Gastroesophageal sphincter (tissue), 3 donors: ENCODE data around the gene PSMC3.

Experiments
- EP300 ChIP-seq: sonication (generic); formaldehyde crosslinking; IDR thresholded peaks from one replicate; pipeline ENCODE4 v1.6.1; 2017; ENCODE audit warnings: antibody characterized with exemption, mild to moderate bottlenecking
- POLR2A ChIP-seq, 2 donors: fragments of 450-650 bp; IDR thresholded peaks; one replicate each; pipeline ENCODE4 v1.6.1; 2017; ENCODE audit warnings: antibody characterized with exemption in 2 of 2, mild to moderate bottlenecking in 2 of 2, moderate library complexity in 1 of 2
- POLR2AphosphoS5 ChIP-seq: sonication (generic); formaldehyde crosslinking; IDR thresholded peaks from one replicate; pipeline ENCODE4 v1.6.1; 2017; ENCODE audit warnings: antibody characterized with exemption
- TF ChIP-seq, protein P1 (sequence below), 4 experiments: fragments of 200-600 bp in 2 of 4; fragments of 450-650 bp in 2 of 4; sonication (generic) in 1 of 4; IDR thresholded peaks; one replicate each; pipeline ENCODE4 v1.5.1; 2017 to 2019; ENCODE audit warnings: antibody characterized with exemption in 4 of 4, mild to moderate bottlenecking in 2 of 4, moderate library complexity in 2 of 4

DNA sequence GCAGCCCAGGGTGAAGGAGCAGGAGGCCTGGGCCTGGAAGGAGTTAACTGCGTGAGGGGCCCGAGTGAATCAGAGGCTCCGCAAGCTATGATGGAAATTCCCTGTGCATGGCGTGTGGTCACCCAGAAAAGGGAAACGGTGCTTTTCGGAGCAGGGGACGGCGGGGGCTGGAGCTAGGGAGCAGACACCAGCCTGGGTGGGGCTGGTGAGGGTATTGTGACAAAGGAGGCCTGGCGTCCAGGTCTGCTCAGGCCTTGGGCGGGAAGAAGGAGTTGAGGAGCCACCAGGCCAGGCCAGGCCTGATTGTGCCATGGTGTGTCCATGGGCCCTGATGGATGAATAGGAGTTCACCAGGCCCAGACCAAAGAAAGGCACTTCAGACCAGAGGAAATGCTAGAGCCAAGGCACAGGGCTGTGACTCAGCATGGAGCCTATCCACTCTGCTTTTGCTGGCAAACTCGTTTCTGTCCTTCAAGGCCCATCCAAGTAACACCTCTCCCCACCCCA lies 35.1 kb downstream of the PSMC3 start:
- TF ChIP-seq POLR2A (IDR thresholded peaks at IDR 0.05) = no peak
- TF ChIP-seq, protein P1, sequence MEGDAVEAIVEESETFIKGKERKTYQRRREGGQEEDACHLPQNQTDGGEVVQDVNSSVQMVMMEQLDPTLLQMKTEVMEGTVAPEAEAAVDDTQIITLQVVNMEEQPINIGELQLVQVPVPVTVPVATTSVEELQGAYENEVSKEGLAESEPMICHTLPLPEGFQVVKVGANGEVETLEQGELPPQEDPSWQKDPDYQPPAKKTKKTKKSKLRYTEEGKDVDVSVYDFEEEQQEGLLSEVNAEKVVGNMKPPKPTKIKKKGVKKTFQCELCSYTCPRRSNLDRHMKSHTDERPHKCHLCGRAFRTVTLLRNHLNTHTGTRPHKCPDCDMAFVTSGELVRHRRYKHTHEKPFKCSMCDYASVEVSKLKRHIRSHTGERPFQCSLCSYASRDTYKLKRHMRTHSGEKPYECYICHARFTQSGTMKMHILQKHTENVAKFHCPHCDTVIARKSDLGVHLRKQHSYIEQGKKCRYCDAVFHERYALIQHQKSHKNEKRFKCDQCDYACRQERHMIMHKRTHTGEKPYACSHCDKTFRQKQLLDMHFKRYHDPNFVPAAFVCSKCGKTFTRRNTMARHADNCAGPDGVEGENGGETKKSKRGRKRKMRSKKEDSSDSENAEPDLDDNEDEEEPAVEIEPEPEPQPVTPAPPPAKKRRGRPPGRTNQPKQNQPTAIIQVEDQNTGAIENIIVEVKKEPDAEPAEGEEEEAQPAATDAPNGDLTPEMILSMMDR (IDR thresholded peaks at IDR 0.05) = no peak
- no peak for TF ChIP-seq POLR2AphosphoS5
- no peak for TF ChIP-seq EP300
